Measurements from ENCODE around the gene ZNF319. TPM values are rescaled to one million over a fixed set of nuclear protein-coding genes. Genes with fewer than 3 reads are reported as not detected.

ZNF319 gene
- polyA plus RNA-seq, 3 donors, result 1.9 to 11.5 (median 4.7) TPM

DNA sequence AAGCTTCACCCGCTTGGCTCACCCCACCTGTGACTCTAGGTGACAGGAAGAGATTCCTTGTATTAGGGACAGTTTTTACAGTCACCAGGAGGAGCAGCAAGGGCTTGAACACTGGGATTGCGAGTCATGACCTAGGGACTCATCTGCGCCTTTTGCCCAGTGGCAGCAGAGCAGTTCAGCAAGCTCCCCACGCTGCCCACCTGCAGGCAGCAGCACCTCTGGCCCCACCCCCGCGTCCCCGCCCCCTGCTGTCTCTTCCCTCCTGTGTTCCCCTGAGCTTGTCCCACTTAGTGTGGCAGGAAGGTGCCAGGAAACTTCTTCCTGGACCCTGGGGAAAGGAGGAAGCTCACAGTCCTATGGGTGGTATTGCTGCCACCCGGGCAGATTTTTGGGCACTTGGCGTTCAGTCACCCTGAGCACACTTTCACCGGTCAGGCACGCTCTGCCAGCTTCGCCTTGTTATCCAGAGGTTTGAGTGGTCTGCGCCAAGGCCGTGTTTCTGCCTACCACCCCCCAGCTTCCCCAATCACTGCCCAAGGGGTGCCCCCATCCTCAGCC is 33.7 kb upstream of the ZNF319 start:
- no peak for DNase-seq
- 92% methylated on average over 8 of the region's 14 CpGs for whole genome bisulfite sequencing (ENCODE audit: insufficient coverage)

DNA sequence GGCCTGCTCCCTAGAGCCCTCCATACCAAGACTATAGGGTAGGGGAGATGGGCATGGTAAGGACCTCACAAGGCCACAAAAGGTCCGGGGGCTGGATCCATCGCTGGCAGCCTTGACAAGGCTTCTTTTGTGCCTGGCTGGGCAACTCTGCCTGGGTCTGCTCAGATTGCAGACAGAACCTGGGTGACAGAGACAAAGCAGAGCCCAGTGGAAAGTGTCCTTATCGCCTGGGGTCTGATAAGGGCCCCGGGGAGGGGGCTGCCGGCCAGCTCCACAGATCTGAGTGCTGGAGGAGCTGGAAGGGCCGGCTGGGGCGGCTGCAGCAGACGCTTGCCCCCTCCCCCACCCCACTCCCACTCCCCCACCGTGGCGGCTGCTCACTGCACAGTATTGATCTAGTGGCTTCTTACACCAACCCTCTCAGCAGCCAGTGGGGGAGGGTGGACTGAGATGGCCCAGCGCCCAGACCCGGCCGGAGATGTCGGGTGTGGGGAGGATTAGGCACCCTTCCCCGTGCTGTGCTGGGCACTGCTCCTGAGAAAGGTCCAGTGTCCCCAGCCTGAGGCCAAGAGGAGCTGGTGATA is 32.3 kb upstream of the ZNF319 start:
- 90% methylated on average over 7 of the region's 15 CpGs for WGBS (ENCODE audit: insufficient coverage)
- intact Hi-C loops (cut with micrococcal nuclease), result no loop called here
- DNase-seq, result no peak

More for the DNA sequence above, 33.7 kb upstream of the ZNF319 start:
- Histone ChIP-seq H3K4me3 (replicated peaks in 1 of 3; ENCODE audit: low read depth in 2 of 3, low read length in 3 of 3) (no peak overlapping the region), H3K36me3 (replicated peaks in 1 of 2; ENCODE audit: control insufficient read depth in 1 of 2, insufficient read depth in 2 of 2, low read length in 2 of 2) (no peaks in the 10 kb centered on the region), H3K9ac (ENCODE audit: insufficient read depth, low read length, poor library complexity, severe bottlenecking) (no peak overlapping the region), H2AFZ (ENCODE audit: insufficient read depth, low read depth, low read length, poor library complexity, severe bottlenecking) (no peak overlapping the region), H3K79me2 (ENCODE audit: insufficient read depth, low read length) (no peaks in the 10 kb centered on the region), H3K9me3 (replicated peaks in 1 of 2; ENCODE audit: control insufficient read depth in 1 of 2, insufficient read depth in 1 of 2, low read length in 2 of 2) (no peaks in the 10 kb centered on the region), H3K27me3 (ENCODE audit: control insufficient read depth in 2 of 2, insufficient read depth in 2 of 2, low read length in 2 of 2) (peaks cover 0 to 2% of the 10 kb centered on the region in 2 donors), H3K4me2 (replicated peaks; ENCODE audit: extremely low read depth, low read length, poor library complexity, severe bottlenecking) (no peak overlapping the region), H3K27ac (ENCODE audit: low read depth in 1 of 2, low read length in 2 of 2) (no peak overlapping the region), H4K20me1 (ENCODE audit: insufficient read depth, low read length) (no peaks in the 10 kb centered on the region), H3K4me1 (ENCODE audit: control insufficient read depth in 1 of 2, insufficient read depth in 2 of 2, low read length in 2 of 2) (no peaks in the 10 kb centered on the region)
- intact Hi-C loops (cut with micrococcal nuclease), result no loop called here
- Mint-ChIP-seq H3K9me3 (peaks cover 0 to 2% (median 0%) of the 10 kb centered on the region in 7 donors), H3K36me3 (no peaks in the 10 kb centered on the region), H3K4me3 (no peak overlapping the region), H3K27ac (no peak overlapping the region), H3K27me3 (ENCODE audit: low read depth in 3 of 3) (peaks cover 2 to 4% (median 2%) of the 10 kb centered on the region in 3 donors), H3K4me1 (no peaks in the 10 kb centered on the region)
- TF ChIP-seq, protein P1, sequence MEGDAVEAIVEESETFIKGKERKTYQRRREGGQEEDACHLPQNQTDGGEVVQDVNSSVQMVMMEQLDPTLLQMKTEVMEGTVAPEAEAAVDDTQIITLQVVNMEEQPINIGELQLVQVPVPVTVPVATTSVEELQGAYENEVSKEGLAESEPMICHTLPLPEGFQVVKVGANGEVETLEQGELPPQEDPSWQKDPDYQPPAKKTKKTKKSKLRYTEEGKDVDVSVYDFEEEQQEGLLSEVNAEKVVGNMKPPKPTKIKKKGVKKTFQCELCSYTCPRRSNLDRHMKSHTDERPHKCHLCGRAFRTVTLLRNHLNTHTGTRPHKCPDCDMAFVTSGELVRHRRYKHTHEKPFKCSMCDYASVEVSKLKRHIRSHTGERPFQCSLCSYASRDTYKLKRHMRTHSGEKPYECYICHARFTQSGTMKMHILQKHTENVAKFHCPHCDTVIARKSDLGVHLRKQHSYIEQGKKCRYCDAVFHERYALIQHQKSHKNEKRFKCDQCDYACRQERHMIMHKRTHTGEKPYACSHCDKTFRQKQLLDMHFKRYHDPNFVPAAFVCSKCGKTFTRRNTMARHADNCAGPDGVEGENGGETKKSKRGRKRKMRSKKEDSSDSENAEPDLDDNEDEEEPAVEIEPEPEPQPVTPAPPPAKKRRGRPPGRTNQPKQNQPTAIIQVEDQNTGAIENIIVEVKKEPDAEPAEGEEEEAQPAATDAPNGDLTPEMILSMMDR (IDR thresholded peaks at IDR 0.05), result no peak

More for the DNA sequence above, 32.3 kb upstream of the ZNF319 start:
- Histone ChIP-seq H3K4me2 (replicated peaks; ENCODE audit: extremely low read depth, low read length, poor library complexity, severe bottlenecking) (no peak overlapping the region), H3K79me2 (ENCODE audit: insufficient read depth, low read length) (no peaks in the 10 kb centered on the region), H4K20me1 (ENCODE audit: insufficient read depth, low read length) (no peaks in the 10 kb centered on the region), H3K4me3 (replicated peaks in 1 of 3; ENCODE audit: low read depth in 2 of 3, low read length in 3 of 3) (no peak overlapping the region), H2AFZ (ENCODE audit: insufficient read depth, low read depth, low read length, poor library complexity, severe bottlenecking) (no peak overlapping the region), H3K27ac (ENCODE audit: low read depth in 1 of 2, low read length in 2 of 2) (no peak overlapping the region), H3K27me3 (ENCODE audit: control insufficient read depth in 2 of 2, insufficient read depth in 2 of 2, low read length in 2 of 2) (peaks cover 3 to 13% of the 10 kb centered on the region in 2 donors), H3K4me1 (ENCODE audit: control insufficient read depth in 1 of 2, insufficient read depth in 2 of 2, low read length in 2 of 2) (no peaks in the 10 kb centered on the region), H3K9me3 (replicated peaks in 1 of 2; ENCODE audit: control insufficient read depth in 1 of 2, insufficient read depth in 1 of 2, low read length in 2 of 2) (no peaks in the 10 kb centered on the region), H3K36me3 (replicated peaks in 1 of 2; ENCODE audit: control insufficient read depth in 1 of 2, insufficient read depth in 2 of 2, low read length in 2 of 2) (no peaks in the 10 kb centered on the region), H3K9ac (ENCODE audit: insufficient read depth, low read length, poor library complexity, severe bottlenecking) (no peak overlapping the region)
- Mint-ChIP-seq H3K36me3 (no peaks in the 10 kb centered on the region), H3K4me3 (no peak overlapping the region), H3K27me3 (ENCODE audit: low read depth in 3 of 3) (peaks cover 12 to 15% (median 12%) of the 10 kb centered on the region in 3 donors), H3K4me1 (no peaks in the 10 kb centered on the region), H3K27ac (no peak overlapping the region), H3K9me3 (peaks cover 0 to 2% (median 0%) of the 10 kb centered on the region in 7 donors)
- TF ChIP-seq, protein P1 (IDR thresholded peaks at IDR 0.05), result no peak

All from CD14-positive monocyte (primary cell).